ENCODE results near the gene ANXA2.
"Not testable (repeated sequence)": the region's sequence is repeated elsewhere in the genome, so short reads cannot be mapped to it uniquely, and the experiment has no call there.

The ANXA2 gene

DNA sequence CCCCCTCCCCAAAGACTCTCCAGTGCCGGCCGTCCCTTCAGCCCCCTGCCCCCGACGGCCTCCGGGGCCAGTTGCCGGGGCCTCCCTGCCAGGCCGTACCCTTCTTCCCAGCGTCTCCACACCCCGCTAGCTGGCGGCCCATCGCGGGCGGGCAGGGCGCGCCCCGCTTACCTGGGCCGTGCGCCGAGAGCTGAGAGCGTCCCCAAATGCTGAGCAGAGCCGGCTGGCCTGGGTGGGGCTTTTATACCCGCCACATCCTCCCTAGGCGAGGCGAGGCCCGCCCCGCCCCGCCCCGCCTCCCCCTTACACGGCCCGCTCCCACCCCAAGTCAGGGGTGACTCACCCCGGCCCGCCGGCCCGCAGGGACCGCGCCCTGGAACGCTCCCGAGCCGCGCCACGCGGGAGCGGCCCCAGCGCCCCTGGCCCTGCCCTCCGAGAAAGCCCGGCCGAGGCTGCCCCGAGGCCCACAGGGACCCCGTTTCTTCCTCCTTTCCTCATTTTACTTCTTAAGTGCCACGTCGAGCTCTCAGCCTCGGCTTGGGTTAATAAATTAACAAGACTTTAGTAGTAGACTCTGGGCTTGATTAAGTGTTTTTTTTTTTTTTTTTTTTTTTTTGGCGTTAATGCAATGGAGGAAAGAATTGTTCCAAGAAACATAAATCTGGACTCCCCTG is at the start of gene ANXA2:
TSS of gene ANXA2 (minus strand) at position 215 of the 674 bp plus-strand sequence. CDS start 11,911 bp downstream, outside the sequence.
- DNase-seq, result peak; percentile 76

DNA sequence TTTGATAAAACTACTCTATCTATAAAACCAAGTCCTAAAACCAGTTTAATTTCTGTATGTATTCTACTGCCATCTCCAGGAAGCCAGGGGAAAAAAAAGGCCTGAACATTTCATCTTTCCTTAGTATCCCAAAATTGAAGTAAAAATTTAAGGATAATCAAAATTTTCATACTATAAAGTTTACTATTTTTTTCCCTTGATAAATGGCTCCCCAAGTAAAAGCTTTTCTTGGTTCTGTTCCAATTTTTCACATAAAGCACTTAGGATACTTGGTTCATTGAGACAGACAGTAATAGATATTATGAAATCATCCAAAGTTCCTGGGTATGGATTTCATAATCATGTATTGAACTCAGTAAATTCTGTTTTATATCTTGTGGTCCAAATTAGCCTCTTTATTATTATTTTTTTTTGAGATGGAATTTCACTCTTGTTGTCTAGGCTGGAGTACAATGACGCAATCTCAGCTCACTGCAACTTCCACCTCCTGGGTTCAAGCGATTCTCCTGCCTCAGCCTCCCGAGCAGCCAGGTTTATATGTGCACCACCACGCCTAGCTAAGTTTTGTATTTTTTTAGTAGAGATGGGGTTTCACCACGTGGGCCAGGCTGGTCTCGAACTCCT is 46.6 kb upstream of the ANXA2 start:
- no peak for DNase-seq

GRCh38 chr15:60442763-60443162 is 45.0 kb upstream of the ANXA2 start:
- no peak for DNase-seq

GRCh38 chr15:60442031-60442650 is 44.4 kb upstream of the ANXA2 start:
- DNase-seq, result no peak

- no peak for DNase-seq
Observed at GRCh38 chr15:60441331-60441730, 43.5 kb upstream of the ANXA2 start.

GRCh38 chr15:60438646-60439045 is 40.9 kb upstream of the ANXA2 start:
- DNase-seq, result no peak

GRCh38 chr15:60428935-60429334 is 31.1 kb upstream of the ANXA2 start:
- DNase-seq, result no peak

DNA sequence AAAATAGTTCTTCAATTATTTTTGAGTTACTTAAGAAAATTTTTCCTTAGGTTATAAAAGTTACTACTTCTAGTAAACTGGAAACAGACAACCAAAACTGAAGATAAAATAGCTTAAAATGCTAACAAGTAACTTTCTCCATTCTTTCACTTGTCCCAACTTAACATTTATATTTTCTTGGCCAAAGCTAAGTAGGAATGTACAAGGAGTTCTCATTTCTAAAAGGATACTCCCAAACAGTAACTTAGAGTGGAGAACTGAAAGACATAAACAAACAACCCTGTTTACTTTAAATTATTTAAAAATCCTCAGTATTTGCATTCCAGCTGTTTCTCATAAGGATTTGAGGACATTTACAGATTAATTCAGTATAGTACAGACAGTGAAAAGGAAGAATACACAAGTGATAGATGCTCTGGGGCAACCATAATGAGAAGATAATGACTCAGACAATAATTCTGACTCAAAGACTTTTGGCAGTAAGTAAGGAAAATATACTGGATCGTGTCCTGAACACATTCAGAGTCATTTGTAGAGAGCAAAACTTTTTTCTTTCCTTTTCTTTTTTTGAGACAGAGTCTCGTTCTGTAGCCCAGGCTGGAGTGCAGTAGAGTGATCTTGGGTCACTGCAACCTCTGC is 29.2 kb upstream of the ANXA2 start:
- DNase-seq, result no peak

- no peak for DNase-seq
Observed at GRCh38 chr15:60425461-60425860, 27.7 kb upstream of the ANXA2 start.

GRCh38 chr15:60424006-60424405 is 26.2 kb upstream of the ANXA2 start:
- no peak for DNase-seq

DNA sequence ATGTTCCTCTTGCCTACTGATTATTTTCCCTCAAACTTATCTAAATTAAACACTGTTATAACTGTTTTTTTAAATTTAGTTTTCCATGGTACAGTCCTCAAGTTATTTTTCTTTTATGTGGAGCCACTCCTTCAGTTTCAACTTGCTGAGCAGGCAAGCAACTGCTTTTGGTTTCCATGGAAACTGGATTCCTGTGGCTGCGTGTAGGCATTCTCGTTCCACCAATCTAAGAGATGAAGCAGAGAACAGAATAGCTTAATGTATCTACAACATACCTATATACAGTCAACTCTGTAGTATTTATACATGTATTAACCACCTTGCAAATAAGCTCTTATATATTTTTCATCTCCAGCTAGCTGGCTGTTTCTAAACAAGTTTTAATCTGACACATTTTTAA is 25.8 kb upstream of the ANXA2 start:
- no peak for DNase-seq

DNA sequence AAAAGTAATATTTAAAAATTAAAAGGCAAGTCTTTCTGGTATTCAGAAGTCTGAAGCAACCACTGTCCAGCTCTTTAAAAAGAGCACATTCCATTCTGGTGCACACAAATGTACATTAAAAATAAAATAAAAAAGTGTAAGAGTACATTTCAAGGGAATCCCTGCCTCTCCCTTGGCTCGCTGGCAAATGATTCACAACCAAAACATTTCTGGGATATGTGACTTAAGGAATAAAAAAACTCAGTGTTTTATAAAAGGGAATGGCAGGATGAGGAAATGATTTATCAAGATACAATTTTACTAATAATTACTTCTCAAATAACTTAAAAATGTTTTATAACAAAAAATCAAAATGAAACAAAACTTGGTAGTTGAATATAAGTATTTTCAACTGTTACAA is 23.8 kb upstream of the ANXA2 start:
- no peak for DNase-seq

DNA sequence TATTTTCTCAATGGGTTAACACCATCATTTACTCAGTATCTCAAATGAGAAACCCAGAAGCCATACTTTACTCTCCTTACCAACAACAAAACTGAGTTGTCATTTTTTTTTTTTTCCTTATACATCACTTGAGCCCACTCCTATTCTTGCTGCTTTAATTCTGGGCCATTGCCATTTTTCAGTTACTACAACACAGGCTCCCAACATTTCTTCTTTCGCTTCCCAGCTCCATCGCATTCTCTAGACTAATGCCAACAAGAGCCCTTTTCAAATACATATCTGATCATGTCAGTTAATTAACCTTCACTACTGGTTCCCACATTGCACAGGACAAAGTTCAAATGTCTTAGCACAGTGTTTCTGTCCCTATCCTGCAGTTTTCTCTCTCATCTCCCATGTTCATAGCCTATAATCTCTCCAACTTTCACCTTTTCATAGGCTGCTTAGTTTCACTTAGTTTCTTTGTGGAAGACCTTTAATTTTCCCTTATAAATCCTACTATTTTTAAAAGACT is 22.5 kb upstream of the ANXA2 start:
- DNase-seq, result no peak

- no peak for DNase-seq
Observed at GRCh38 chr15:60419753-60420152, 22.0 kb upstream of the ANXA2 start.

- no peak for DNase-seq
Observed at GRCh38 chr15:60418096-60418495, 20.3 kb upstream of the ANXA2 start.

GRCh38 chr15:60417112-60417511 is 19.3 kb upstream of the ANXA2 start:
- no peak for DNase-seq

DNA sequence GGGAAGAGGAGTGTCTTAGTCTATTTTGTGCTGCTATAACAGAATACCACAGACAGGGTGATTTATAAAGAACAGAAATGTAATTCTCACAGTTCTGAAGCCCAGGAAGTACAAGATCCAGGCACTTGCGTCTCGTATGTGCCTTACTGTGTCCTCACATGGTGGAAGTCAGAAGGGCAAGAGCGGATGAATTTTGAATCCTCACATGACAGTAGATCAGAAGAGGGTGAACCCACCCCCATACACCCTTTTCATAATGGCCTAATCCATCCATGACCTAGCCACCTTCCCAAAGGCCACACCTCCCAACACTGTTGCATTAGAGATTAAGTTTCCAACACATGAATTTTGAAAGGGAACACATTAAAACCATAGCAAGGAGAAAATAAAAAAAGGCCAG is 18.7 kb upstream of the ANXA2 start:
- DNase-seq, result no peak

- DNase-seq, result no peak
Observed at GRCh38 chr15:60414016-60414682, 16.4 kb upstream of the ANXA2 start.

GRCh38 chr15:60413231-60413824 is 15.5 kb upstream of the ANXA2 start:
- DNase-seq, result no peak

- DNase-seq, result not testable (repeated sequence)
Observed at GRCh38 chr15:60412807-60413206, 15.0 kb upstream of the ANXA2 start.

DNA sequence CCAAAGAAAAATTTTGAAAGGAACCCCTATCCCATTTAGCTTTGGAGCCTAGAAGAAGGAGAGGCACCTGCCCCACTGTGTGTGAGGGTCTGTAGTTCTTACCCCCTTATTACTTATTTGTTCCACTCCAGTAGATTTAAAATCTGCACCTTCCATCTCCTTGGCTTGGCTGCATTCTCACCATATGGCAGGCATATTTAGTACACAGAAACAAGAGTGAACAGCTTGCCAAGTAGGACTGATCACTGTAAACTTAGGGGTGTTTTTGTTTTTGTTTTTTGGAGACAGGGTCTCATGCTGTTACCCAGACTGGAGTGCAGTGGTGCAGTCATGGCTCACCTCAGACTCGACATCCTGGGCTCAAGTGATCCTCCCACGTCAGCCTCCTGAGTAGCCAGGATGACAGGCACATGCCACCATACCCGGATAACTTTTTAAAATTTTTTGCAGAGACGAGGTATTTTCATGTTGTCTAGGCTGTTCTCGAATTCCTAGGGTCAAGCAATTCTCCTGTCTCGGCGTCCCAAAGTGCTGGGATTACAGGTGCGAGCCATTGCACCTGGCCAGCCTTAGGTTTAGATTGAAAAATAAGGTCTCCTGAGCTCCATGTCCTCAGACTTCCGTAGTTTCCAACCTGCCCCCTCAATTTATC is 14.1 kb upstream of the ANXA2 start:
- no peak for DNase-seq

GRCh38 chr15:60410350-60410749 is 12.6 kb upstream of the ANXA2 start:
- DNase-seq, result not testable (repeated sequence)
